Activated CD8-positive, alpha-beta T cell treated with anti-CD3 and anti-CD28 coated beads for 36 hours (primary cell): ENCODE data around the gene CENPVL3. TPM values are rescaled to one million over a fixed set of nuclear protein-coding genes. Genes with fewer than 3 reads are reported as not detected.

Experiments used
- ATAC-seq: fragments of 200-7000 bp; cut with Tn5 transposase; one replicate; pipeline ENCODE4 v1.10.0; 2021; ENCODE audit warnings: mild to moderate bottlenecking, moderate library complexity
- CTCF ChIA-PET: fragments of 350-600 bp; sonication (Branson Sonifier 250); formaldehyde crosslinking; loops from one replicate; lab custom pipeline; 2021; ENCODE audit warnings: antibody characterized with exemption; lab: Charles Lee
- POLR2A ChIA-PET: fragments of 350-600 bp; sonication (Branson Sonifier 250); formaldehyde crosslinking; loops from one replicate; lab custom pipeline; 2021; ENCODE audit warnings: antibody characterized with exemption; lab: Charles Lee
- DNase-seq: peaks from one replicate; pipeline ENCODE4 v3.0.0-alpha.2; 2020
- H3K27ac Mint-ChIP-seq: one replicate; pipeline ENCODE4 v1.8.0; 2021; ENCODE audit warnings: mild to moderate bottlenecking, mixed read lengths
- H3K27me3 Mint-ChIP-seq: one replicate; pipeline ENCODE4 v1.8.0; 2021; ENCODE audit warnings: mixed read lengths
- H3K36me3 Mint-ChIP-seq: one replicate; pipeline ENCODE4 v1.8.0; 2021; ENCODE audit warnings: low read depth, mixed read lengths
- H3K4me1 Mint-ChIP-seq: one replicate; pipeline ENCODE4 v1.8.0; 2021; ENCODE audit warnings: low read depth, mixed read lengths
- H3K4me3 Mint-ChIP-seq: one replicate; pipeline ENCODE4 v1.8.0; 2021; ENCODE audit warnings: mild to moderate bottlenecking, moderate library complexity, mixed read lengths
- H3K9me3 Mint-ChIP-seq: one replicate; pipeline ENCODE4 v1.8.0; 2021; ENCODE audit warnings: mixed read lengths
- intact Hi-C: fragments of 100-400 bp; cut with micrococcal nuclease; formaldehyde crosslinking; loops from one replicate; pipeline ENCODE4 v1.10.0; 2022
- total RNA-seq, 2 experiments: library from RNA; stranded (reverse); gene quantifications; one replicate each; pipeline ENCODE4 v1.2.3, GENCODE V29; 2021
- TF ChIP-seq, protein P1 (sequence below): fragments of 200-600 bp; IDR thresholded peaks from one replicate; pipeline ENCODE4 v1.8.0; 2022; ENCODE audit warnings: antibody characterized with exemption, mild to moderate bottlenecking

The CENPVL3 gene
- total RNA-seq, 2 experiments from 2014 or later, result 0.25 to 0.27 TPM

GRCh38 chrX:51571874-51572273 is 46.8 kb downstream of the CENPVL3 start:
- H3K27me3 Mint-ChIP-seq, result peaks cover 2% of the 10 kb centered on the region

GRCh38 chrX:51569561-51569960 is 49.2 kb downstream of the CENPVL3 start:
- ATAC-seq, result no peak
- no peak overlapping the region for H3K27ac Mint-ChIP-seq
- CTCF ChIA-PET, result no interaction called here
- intact Hi-C loops, result no loop called here
- H3K27me3 Mint-ChIP-seq, result no peaks in the 10 kb centered on the region
- no peaks in the 10 kb centered on the region for H3K4me1 Mint-ChIP-seq
- no peaks in the 10 kb centered on the region for H3K9me3 Mint-ChIP-seq
- TF ChIP-seq, protein P1, sequence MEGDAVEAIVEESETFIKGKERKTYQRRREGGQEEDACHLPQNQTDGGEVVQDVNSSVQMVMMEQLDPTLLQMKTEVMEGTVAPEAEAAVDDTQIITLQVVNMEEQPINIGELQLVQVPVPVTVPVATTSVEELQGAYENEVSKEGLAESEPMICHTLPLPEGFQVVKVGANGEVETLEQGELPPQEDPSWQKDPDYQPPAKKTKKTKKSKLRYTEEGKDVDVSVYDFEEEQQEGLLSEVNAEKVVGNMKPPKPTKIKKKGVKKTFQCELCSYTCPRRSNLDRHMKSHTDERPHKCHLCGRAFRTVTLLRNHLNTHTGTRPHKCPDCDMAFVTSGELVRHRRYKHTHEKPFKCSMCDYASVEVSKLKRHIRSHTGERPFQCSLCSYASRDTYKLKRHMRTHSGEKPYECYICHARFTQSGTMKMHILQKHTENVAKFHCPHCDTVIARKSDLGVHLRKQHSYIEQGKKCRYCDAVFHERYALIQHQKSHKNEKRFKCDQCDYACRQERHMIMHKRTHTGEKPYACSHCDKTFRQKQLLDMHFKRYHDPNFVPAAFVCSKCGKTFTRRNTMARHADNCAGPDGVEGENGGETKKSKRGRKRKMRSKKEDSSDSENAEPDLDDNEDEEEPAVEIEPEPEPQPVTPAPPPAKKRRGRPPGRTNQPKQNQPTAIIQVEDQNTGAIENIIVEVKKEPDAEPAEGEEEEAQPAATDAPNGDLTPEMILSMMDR, result no peak
- POLR2A ChIA-PET, result no interaction called here
- H3K4me3 Mint-ChIP-seq, result no peak overlapping the region
- H3K36me3 Mint-ChIP-seq, result no peaks in the 10 kb centered on the region
- DNase-seq, result no peak

More at GRCh38 chrX:51571874-51572273, 46.8 kb downstream of the CENPVL3 start:
- Mint-ChIP-seq H3K36me3 (no peaks in the 10 kb centered on the region), H3K4me3 (no peak overlapping the region), H3K9me3 (no peaks in the 10 kb centered on the region), H3K4me1 (no peaks in the 10 kb centered on the region), H3K27ac (no peak overlapping the region)
- intact Hi-C loops, result no loop called here
- ChIA-PET CTCF (no interaction called here), POLR2A (no interaction called here)
- DNase-seq (no peak), ATAC-seq (no peak)
- TF ChIP-seq, protein P1, result no peak

DNA sequence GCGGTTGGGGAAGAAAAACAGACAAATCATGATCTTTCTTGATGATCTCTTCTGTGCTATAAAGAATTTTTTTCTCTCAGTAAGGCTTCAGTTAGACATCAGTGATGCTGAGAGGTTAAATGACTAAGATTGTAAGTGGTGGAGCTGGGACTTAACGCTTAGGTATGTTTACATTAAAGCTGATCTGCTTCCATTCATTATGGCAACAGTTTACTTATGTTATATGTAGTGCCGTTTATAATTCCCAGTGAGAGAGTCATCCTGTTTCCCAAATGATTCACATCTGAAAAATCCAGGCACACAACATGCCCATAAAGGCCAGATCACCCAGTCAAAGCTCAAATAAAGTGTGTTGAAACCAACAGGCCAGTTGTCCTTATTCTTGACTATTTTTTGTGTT is 50.1 kb downstream of the CENPVL3 start:
- no peaks in the 10 kb centered on the region for H3K4me1 Mint-ChIP-seq
- no peaks in the 10 kb centered on the region for H3K36me3 Mint-ChIP-seq
- no peaks in the 10 kb centered on the region for H3K9me3 Mint-ChIP-seq
- ChIA-PET POLR2A (no interaction called here), CTCF (interaction anchor here (1.2 kb wide), 1 partner anchor 81 kb away, joined by 3 read pairs; no protein-coding TSS in a partner anchor)
- no peak overlapping the region for H3K27ac Mint-ChIP-seq
- ATAC-seq, result no peak
- intact Hi-C loops, result no loop called here
- no peak overlapping the region for H3K4me3 Mint-ChIP-seq
- no peaks in the 10 kb centered on the region for H3K27me3 Mint-ChIP-seq
- DNase-seq, result no peak
- TF ChIP-seq, protein P1, result no peak

Other genes starting within 250 kb of the CENPVL3 start
- gene NUDT11, start 122.3 kb downstream of the CENPVL3 start, total RNA-seq, result 1 to 10 TPM; 1.8 to 2.5 TPM
- not detected for gene CENPVL2, start 63.9 kb upstream of the CENPVL3 start, total RNA-seq
- gene CENPVL1, start 91.6 kb upstream of the CENPVL3 start, total RNA-seq, result not detected
- 10 to 100 TPM in 1 of 2 experiments, 1 to 10 TPM in 1; 9.7 to 10.0 TPM for gene GSPT2, start 124.5 kb upstream of the CENPVL3 start, total RNA-seq